Smooth muscle cell (in vitro differentiated cells): ENCODE measurements around the gene CLDN6. TPM values are rescaled to one million over a fixed set of nuclear protein-coding genes. Genes with fewer than 3 reads are reported as not detected.

ENCODE experiments used
- DNase-seq: peaks from one replicate; lab custom pipeline; 2025; ENCODE audit not compliant: unreplicated experiment; lab: John Stamatoyannopoulos, UW
- H2AFZ ChIP-seq: fragments of 200-600 bp; sonication (generic); 2 replicates; pipeline ENCODE4 v1.6.0; 2016; ENCODE audit warnings: antibody characterized with exemption, low read depth, mild to moderate bottlenecking
- H3F3A ChIP-seq: fragments of 200-600 bp; sonication (generic); 2 replicates; pipeline ENCODE4 v1.6.0; 2017; ENCODE audit warnings: antibody characterized with exemption, low read depth
- H3K27ac ChIP-seq: fragments of 200-600 bp; sonication (generic); 2 replicates; pipeline ENCODE4 v1.5.1; 2016; ENCODE audit warnings: low read depth, mild to moderate bottlenecking
- H3K27me3 ChIP-seq: fragments of 200-600 bp; sonication (generic); 2 replicates; pipeline ENCODE4 v1.6.1; 2016; ENCODE audit warnings: low read depth, mild to moderate bottlenecking
- H3K36me3 ChIP-seq: fragments of 200-600 bp; sonication (generic); 2 replicates; pipeline ENCODE4 v1.5.1; 2016; ENCODE audit warnings: low read depth
- H3K4me1 ChIP-seq: fragments of 200-600 bp; sonication (generic); 2 replicates; pipeline ENCODE4 v1.5.1; 2016; ENCODE audit warnings: low read depth
- H3K4me2 ChIP-seq: fragments of 200-600 bp; sonication (generic); 2 replicates; pipeline ENCODE4 v1.6.0; 2016; ENCODE audit warnings: mild to moderate bottlenecking
- H3K4me3 ChIP-seq: fragments of 200-600 bp; sonication (generic); 2 replicates; pipeline ENCODE4 v1.5.1; 2016; ENCODE audit warnings: mild to moderate bottlenecking
- H3K79me2 ChIP-seq: fragments of 200-600 bp; sonication (generic); 2 replicates; pipeline ENCODE4 v1.6.0; 2016; ENCODE audit warnings: low read depth, mild to moderate bottlenecking
- H3K9ac ChIP-seq: fragments of 200-600 bp; sonication (generic); 2 replicates; pipeline ENCODE4 v1.6.0; 2016; ENCODE audit warnings: low read depth
- H3K9me3 ChIP-seq: fragments of 200-600 bp; sonication (generic); replicated peaks from 2 replicates; pipeline ENCODE4 v1.5.1; 2016; ENCODE audit warnings: low read depth
- H4K20me1 ChIP-seq: fragments of 200-600 bp; sonication (generic); 2 replicates; pipeline ENCODE4 v1.6.0; 2016; ENCODE audit warnings: low read depth
- WGBS: methylation state at CpG from one replicate; pipeline ENCODE4 v1.1.7; 2016; ENCODE audit warnings: low lambda C conversion rate; 5-methylcytosine and 5-hydroxymethylcytosine counted together
- polyA plus RNA-seq: library from polyadenylated mRNA; unstranded; fragments of >200 nt; fragmentation: Nextera tagmentation; extraction: Ambion mirVana; gene quantifications from 2 replicates; pipeline ENCODE4 v1.2.1, GENCODE V29; 2016
- total RNA-seq: library from RNA; depleted of rRNA; stranded (reverse); fragments of >200 nt; gene quantifications from 2 replicates; pipeline ENCODE4 v1.2.3, GENCODE V29; 2014
- TF ChIP-seq, protein P1 (sequence below): fragments of 200-600 bp; sonication (generic); IDR thresholded peaks from 2 replicates; pipeline ENCODE4 v1.5.1; 2017; ENCODE audit warnings: borderline replicate concordance, mild to moderate bottlenecking, antibody characterized with exemption; ENCODE audit not compliant: insufficient read depth, poor library complexity, severe bottlenecking

The CLDN6 gene
- total and polyA plus RNA-seq, 2 experiments from 2014 or later: 55.4 to 113 TPM

DNA sequence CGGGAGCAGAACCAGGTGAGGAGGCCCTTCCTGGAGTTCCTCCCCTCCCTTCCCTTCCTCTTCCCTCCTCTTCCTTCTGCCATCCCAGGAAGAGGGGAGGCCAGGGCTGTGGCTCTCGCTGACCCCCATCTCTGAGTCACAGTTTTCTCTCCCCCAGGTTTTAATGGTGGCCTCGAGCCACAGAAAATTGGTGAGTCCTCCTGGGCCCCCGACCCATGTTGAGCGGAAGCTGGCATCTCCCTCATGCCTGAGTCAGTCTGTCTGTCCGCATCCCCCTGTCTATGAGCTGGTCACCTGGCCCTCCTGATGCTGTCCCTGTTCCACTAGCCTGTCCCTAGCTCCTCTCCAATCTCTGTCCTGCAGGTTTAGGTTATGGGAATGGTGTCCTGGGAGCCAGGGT lies 18.1 kb downstream of the CLDN6 start:
- H3K27ac ChIP-seq: no peak overlapping the region
- 92% methylated on average over 6 of the region's 6 CpGs for WGBS
- no peaks in the 10 kb centered on the region for H3F3A ChIP-seq
- no peaks in the 10 kb centered on the region for H4K20me1 ChIP-seq
- no peak overlapping the region for H3K9ac ChIP-seq
- H3K4me3 ChIP-seq: no peak overlapping the region
- H3K4me1 ChIP-seq: peaks cover 2% of the 10 kb centered on the region
- H3K4me2 ChIP-seq: no peak overlapping the region
- H3K27me3 ChIP-seq: peaks cover 3% of the 10 kb centered on the region
- H2AFZ ChIP-seq: no peak overlapping the region
- H3K79me2 ChIP-seq: no peaks in the 10 kb centered on the region
- TF ChIP-seq, protein P1, sequence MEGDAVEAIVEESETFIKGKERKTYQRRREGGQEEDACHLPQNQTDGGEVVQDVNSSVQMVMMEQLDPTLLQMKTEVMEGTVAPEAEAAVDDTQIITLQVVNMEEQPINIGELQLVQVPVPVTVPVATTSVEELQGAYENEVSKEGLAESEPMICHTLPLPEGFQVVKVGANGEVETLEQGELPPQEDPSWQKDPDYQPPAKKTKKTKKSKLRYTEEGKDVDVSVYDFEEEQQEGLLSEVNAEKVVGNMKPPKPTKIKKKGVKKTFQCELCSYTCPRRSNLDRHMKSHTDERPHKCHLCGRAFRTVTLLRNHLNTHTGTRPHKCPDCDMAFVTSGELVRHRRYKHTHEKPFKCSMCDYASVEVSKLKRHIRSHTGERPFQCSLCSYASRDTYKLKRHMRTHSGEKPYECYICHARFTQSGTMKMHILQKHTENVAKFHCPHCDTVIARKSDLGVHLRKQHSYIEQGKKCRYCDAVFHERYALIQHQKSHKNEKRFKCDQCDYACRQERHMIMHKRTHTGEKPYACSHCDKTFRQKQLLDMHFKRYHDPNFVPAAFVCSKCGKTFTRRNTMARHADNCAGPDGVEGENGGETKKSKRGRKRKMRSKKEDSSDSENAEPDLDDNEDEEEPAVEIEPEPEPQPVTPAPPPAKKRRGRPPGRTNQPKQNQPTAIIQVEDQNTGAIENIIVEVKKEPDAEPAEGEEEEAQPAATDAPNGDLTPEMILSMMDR: no peak
- no peaks in the 10 kb centered on the region for H3K36me3 ChIP-seq
- DNase-seq: no peak
- H3K9me3 ChIP-seq: no peaks in the 10 kb centered on the region

DNA sequence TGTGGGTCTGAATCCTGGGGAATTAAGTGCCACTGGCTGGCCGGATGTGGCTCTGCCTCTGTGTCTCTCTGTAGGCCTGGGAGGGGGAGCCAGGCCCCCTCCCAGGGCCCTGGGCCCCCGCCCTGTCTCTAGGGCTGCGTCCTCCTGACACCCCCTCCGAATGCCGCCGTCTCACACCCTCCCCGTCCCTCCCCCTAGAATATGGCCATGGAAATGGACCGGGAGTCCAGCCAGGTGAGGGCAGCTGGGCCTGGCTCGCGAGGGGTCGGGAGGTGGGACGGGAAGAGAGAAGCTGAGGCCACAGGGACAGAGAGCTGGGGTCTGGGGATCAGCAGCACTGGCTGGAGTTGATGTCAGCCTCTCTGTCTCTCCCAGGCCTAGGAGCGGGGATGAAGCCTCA lies 21.7 kb downstream of the CLDN6 start:
- Histone ChIP-seq H3F3A (no peaks in the 10 kb centered on the region), H3K27ac (no peak overlapping the region), H3K4me2 (no peak overlapping the region), H3K27me3 (no peaks in the 10 kb centered on the region), H3K4me1 (no peaks in the 10 kb centered on the region), H3K9ac (no peak overlapping the region), H3K79me2 (no peaks in the 10 kb centered on the region), H3K9me3 (no peaks in the 10 kb centered on the region), H4K20me1 (no peaks in the 10 kb centered on the region), H3K36me3 (no peaks in the 10 kb centered on the region), H3K4me3 (no peak overlapping the region), H2AFZ (no peak overlapping the region)
- DNase-seq: no peak
- 86% methylated on average over 10 of the region's 13 CpGs for WGBS
- TF ChIP-seq, protein P1: no peak

DNA sequence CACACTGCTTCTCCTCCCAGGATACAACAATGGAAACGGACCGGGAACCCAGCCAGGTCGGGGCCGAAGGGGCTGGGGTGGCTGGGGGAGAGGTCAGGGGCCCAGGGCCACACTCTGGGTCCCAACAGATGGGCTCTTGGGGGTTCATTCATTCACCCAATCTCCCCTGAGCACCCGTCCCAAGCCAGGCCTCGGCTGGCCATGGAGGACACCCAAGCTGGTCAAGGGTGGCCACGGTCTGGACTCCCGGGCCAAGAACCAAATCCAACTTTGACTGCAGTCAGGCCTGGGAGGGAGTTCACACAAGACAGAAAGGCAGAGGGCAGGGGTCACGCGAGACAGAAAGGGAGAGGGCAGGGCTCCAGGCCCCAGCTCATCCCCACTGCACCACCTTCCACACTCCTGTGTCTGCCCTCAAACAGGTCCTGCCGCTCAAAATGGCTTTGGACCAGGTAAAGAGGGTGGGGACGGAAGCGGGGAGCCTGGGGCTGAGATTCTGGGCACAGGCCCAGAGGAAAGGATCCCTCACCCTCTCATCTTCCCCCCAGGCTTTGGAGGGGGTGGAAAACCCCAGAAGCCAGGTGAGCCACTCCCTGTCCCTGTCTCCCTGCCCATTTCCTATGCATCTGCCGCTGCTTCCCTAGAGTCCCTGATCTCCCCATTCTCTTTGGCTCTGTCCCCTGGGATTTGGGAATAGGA lies 25.5 kb downstream of the CLDN6 start:
- Histone ChIP-seq H3F3A (no peaks in the 10 kb centered on the region), H3K27ac (no peak overlapping the region), H3K9me3 (no peaks in the 10 kb centered on the region), H3K36me3 (no peaks in the 10 kb centered on the region), H3K4me3 (no peak overlapping the region), H3K4me1 (no peaks in the 10 kb centered on the region), H3K79me2 (no peaks in the 10 kb centered on the region), H3K27me3 (no peaks in the 10 kb centered on the region), H3K9ac (no peak overlapping the region), H4K20me1 (no peaks in the 10 kb centered on the region), H2AFZ (no peak overlapping the region), H3K4me2 (no peak overlapping the region)
- TF ChIP-seq, protein P1: no peak
- no peak for DNase-seq
- WGBS: 93% methylated on average over 14 of the region's 14 CpGs
